ENCODE data around the gene FREM1. TPM values are rescaled to one million over a fixed set of nuclear protein-coding genes. Genes with fewer than 3 reads are reported as not detected.

Gene FREM1
- total RNA-seq, 1 donor from 2014 or later, result 0.60 TPM

- DNase-seq (ENCODE audit: low read depth), result no peak
Measured at GRCh38 chr9:14869671-14870070, 40.6 kb downstream of the FREM1 start.

GRCh38 chr9:14868772-14869583 lies 41.2 kb downstream of the FREM1 start:
- DNase-seq (ENCODE audit: low read depth), result no peak

- DNase-seq (ENCODE audit: low read depth), result no peak
Measured at GRCh38 chr9:14868418-14868771, 41.8 kb downstream of the FREM1 start.

GRCh38 chr9:14866200-14866749 lies 44.0 kb downstream of the FREM1 start:
- no peak for DNase-seq (ENCODE audit: low read depth)

GRCh38 chr9:14864309-14864708 lies 45.9 kb downstream of the FREM1 start:
- no peak for DNase-seq (ENCODE audit: low read depth)

GRCh38 chr9:14863402-14863801 lies 46.8 kb downstream of the FREM1 start:
- DNase-seq (ENCODE audit: low read depth), result no peak

- no peak for DNase-seq (ENCODE audit: low read depth)
Measured at GRCh38 chr9:14857449-14858305, 52.6 kb downstream of the FREM1 start.

- DNase-seq (ENCODE audit: low read depth), result no peak
Measured at GRCh38 chr9:14849851-14850250, 60.4 kb downstream of the FREM1 start.

- no peak for DNase-seq (ENCODE audit: low read depth)
Measured at GRCh38 chr9:14849296-14849695, 60.9 kb downstream of the FREM1 start.

GRCh38 chr9:14846871-14847311 lies 63.3 kb downstream of the FREM1 start:
- peak; percentile 8 for DNase-seq (ENCODE audit: low read depth)

- no peak for DNase-seq (ENCODE audit: low read depth)
Measured at GRCh38 chr9:14843163-14843562, 67.1 kb downstream of the FREM1 start.

GRCh38 chr9:14842269-14842668 lies 68.0 kb downstream of the FREM1 start:
- no peak for DNase-seq (ENCODE audit: low read depth)

- DNase-seq (ENCODE audit: low read depth), result no peak
Measured at GRCh38 chr9:14838701-14839100, 71.5 kb downstream of the FREM1 start.

GRCh38 chr9:14836885-14837284 lies 73.3 kb downstream of the FREM1 start:
- no peak for DNase-seq (ENCODE audit: low read depth)

GRCh38 chr9:14831661-14832060 lies 78.6 kb downstream of the FREM1 start:
- DNase-seq (ENCODE audit: low read depth), result no peak

- DNase-seq (ENCODE audit: low read depth), result no peak
Measured at GRCh38 chr9:14831074-14831473, 79.2 kb downstream of the FREM1 start.

- no peak for DNase-seq (ENCODE audit: low read depth)
Measured at GRCh38 chr9:14830057-14830456, 80.2 kb downstream of the FREM1 start.

- DNase-seq (ENCODE audit: low read depth), result no peak
Measured at GRCh38 chr9:14829204-14829603, 81.0 kb downstream of the FREM1 start.

- DNase-seq (ENCODE audit: low read depth), result no peak
Measured at GRCh38 chr9:14827805-14828204, 82.4 kb downstream of the FREM1 start.

GRCh38 chr9:14824481-14824880 lies 85.7 kb downstream of the FREM1 start:
- no peak for DNase-seq (ENCODE audit: low read depth)

- DNase-seq (ENCODE audit: low read depth), result no peak
Measured at GRCh38 chr9:14823800-14824199, 86.4 kb downstream of the FREM1 start.

- no peak for DNase-seq (ENCODE audit: low read depth)
Measured at GRCh38 chr9:14822666-14823065, 87.6 kb downstream of the FREM1 start.

- no peak for DNase-seq (ENCODE audit: low read depth)
Measured at GRCh38 chr9:14819183-14819582, 91.0 kb downstream of the FREM1 start.

Data from renal cortical epithelial cell (primary cell).